G401 (cell line): ENCODE results near the gene MIP. TPM values are rescaled to one million over a fixed set of nuclear protein-coding genes. Genes with fewer than 3 reads are reported as not detected.
"Not testable (repeated sequence)": the region's sequence is repeated elsewhere in the genome, so short reads cannot be mapped to it uniquely, and the experiment has no call there.

ENCODE experiments used
- DNase-seq: peaks from one replicate; pipeline ENCODE4 v3.0.0-alpha.2; 2015; ENCODE audit warnings: low spot score
- in situ Hi-C: cut with HindIII; loops from 2 replicates; pipeline ENCODE4 v1.10.0; 2016; ENCODE audit warnings: low sequenced_read_pairs, mixed read lengths
- total RNA-seq: library from RNA; depleted of rRNA; stranded (reverse); fragments of >200 nt; shearing (Covaris generic); gene quantifications from 2 replicates; pipeline ENCODE4 v1.2.3, GENCODE V29; 2014

MIP gene
- total RNA-seq, 1 experiment from 2014 or later: not detected

GRCh38 chr12:56469007-56469930 is 14.8 kb upstream of the MIP start:
- in situ Hi-C loops: no loop called here
- DNase-seq: no peak

GRCh38 chr12:56468216-56469006 is 14.0 kb upstream of the MIP start, which contains the start of gene SPRYD4:
Gene SPRYD4 (plus strand): TSS chr12:56468578. CDS start chr12:56468592, 14 bp downstream.
- in situ Hi-C loops: no loop called here
- peak; percentile 94 for DNase-seq

- DNase-seq: no peak
These were observed 8.1 kb upstream of the MIP start for GRCh38 chr12:56462565-56462964.

GRCh38 chr12:56461235-56462159 is 7.0 kb upstream of the MIP start:
- in situ Hi-C loops: no loop called here
- no peak for DNase-seq

More at GRCh38 chr12:56462565-56462964, 8.1 kb upstream of the MIP start:
- in situ Hi-C loops: no loop called here

GRCh38 chr12:56457817-56458216 is 3.4 kb upstream of the MIP start:
- no peak for DNase-seq
- in situ Hi-C loops: no loop called here

GRCh38 chr12:56451147-56451546 is 3.3 kb downstream of the MIP start:
- in situ Hi-C loops: no loop called here

GRCh38 chr12:56450241-56450640 is 4.2 kb downstream of the MIP start:
- in situ Hi-C loops: no loop called here
- no peak for DNase-seq

More at GRCh38 chr12:56451147-56451546, 3.3 kb downstream of the MIP start:
- DNase-seq: no peak

- in situ Hi-C loops: no loop called here
- DNase-seq: no peak
These were observed 4.9 kb downstream of the MIP start for GRCh38 chr12:56449622-56449984.

- in situ Hi-C loops: no loop called here
- DNase-seq: peak; percentile 92
These were observed 5.4 kb downstream of the MIP start, which contains the start of gene TIMELESS for GRCh38 chr12:56448860-56449621. Gene TIMELESS (minus strand): TSS chr12:56449426. CDS start chr12:56434170, 15,256 bp downstream.

- DNase-seq, in situ Hi-C loops: not testable (repeated sequence)
These were observed 11.2 kb downstream of the MIP start for GRCh38 chr12:56443208-56443607.

GRCh38 chr12:56437430-56438176 is 16.9 kb downstream of the MIP start:
- in situ Hi-C loops: no loop called here
- DNase-seq: no peak

- DNase-seq: no peak
- in situ Hi-C loops: no loop called here
These were observed 19.6 kb downstream of the MIP start for GRCh38 chr12:56434828-56435227.

GRCh38 chr12:56431850-56432249 is 22.6 kb downstream of the MIP start:
- no peak for DNase-seq
- in situ Hi-C loops: no loop called here

- no peak for DNase-seq
- in situ Hi-C loops: no loop called here
These were observed 23.2 kb downstream of the MIP start for GRCh38 chr12:56431288-56431687.

GRCh38 chr12:56425940-56426438 is 28.5 kb downstream of the MIP start:
- no peak for DNase-seq
- in situ Hi-C loops: no loop called here

- in situ Hi-C loops: no loop called here
- no peak for DNase-seq
These were observed 29.3 kb downstream of the MIP start for GRCh38 chr12:56425193-56425592.

- DNase-seq: no peak
- in situ Hi-C loops: no loop called here
These were observed 34.0 kb downstream of the MIP start for GRCh38 chr12:56420411-56420810.
